HuH-7.5 (cell line): ENCODE measurements around the gene IP6K1.
A peak's percentile ranks its signal among the peaks of the same experiment; 100 is the strongest.
"Not testable (repeated sequence)": the region's sequence is repeated elsewhere in the genome, so short reads cannot be mapped to it uniquely, and the experiment has no call there.

Source experiments
- DNase-seq: peaks from one replicate; pipeline ENCODE4 v3.0.0; 2011; ENCODE audit warnings: low spot score

Gene IP6K1

GRCh38 chr3:49688338-49689045 lies 97.8 kb downstream of the IP6K1 start:
- DNase-seq, result peak; percentile 46

DNA sequence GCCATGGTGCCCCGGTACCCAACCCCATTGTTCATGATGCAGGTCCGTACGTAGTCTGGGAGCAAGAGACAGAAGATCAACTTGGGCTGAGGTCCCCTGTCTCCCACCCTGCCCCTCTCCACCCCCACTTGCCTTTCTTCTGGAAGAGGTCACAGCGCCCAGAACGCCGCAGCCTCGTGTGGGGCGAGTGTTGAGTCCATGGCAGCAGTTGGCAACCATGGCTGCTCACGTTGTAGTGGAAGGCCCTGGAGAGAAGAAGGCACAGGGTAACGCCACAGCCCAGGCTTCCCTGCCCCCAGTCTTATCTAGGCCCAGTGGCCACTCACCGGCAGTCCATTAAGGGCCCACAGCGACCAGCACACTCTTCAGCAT lies 98.9 kb downstream of the IP6K1 start:
- DNase-seq, result not testable (repeated sequence)

- not testable (repeated sequence) for DNase-seq
Measured at GRCh38 chr3:49686769-49687423, 99.4 kb downstream of the IP6K1 start.

DNA sequence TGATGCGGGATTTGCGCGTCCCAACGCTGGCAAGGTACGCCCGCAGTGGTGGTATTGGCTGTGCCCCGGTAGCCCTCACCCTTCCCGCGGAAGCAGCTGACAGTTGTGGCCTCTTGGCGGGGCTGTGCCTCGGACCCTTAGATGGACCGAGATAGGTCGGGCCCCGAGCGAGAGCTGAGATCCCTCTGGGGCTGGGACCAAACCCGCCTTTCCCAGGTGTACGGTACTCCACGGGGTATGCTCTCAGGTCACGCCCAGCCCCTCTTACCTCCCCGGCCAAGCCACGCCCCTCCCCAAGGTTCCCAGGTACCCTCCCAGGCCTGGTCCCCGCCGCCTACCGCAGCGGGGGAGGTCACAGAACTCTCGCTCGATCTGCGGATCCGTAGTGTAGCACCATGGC lies 100.0 kb downstream of the IP6K1 start:
- not testable (repeated sequence) for DNase-seq

DNA sequence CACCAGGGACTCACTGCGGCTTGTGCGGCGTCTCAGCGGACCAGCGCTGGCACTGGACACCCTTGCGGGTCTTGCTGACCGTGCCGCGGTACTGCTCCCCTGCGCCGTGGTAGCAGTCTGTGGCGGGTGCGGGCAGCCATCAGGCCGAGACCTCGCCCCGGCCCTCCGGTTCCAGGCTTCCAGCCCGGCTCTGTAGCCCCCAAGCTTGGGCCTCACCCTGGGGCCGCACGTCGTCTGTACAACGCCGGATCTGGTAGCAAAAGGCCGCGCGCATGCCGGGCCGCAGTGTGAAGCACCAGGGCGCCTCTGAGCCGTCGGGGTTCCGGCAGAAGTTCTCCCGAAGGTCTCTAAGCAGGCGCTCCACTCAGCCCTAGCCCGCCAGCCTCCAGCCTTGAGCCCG lies 100.5 kb downstream of the IP6K1 start:
- DNase-seq, result not testable (repeated sequence)

DNA sequence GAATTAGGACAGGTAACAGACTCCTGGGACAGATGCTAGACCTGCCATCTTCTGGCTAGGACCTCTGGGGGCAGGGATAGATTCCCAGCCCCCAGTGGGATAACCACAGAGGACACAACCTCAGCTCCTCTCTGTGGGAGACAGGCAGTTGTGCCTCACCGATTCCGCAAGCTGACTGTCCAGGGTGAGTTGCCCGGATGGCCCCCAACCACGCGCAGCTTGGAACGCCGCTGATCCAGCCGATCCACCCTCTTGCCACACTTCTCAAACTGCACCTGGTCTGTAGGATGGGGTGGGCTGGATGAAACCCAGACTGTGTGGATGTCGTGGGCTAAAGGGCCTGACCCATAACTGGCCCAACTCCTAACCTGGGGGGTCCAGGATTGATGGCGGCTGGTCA lies 101.2 kb downstream of the IP6K1 start:
- DNase-seq, result not testable (repeated sequence)

DNA sequence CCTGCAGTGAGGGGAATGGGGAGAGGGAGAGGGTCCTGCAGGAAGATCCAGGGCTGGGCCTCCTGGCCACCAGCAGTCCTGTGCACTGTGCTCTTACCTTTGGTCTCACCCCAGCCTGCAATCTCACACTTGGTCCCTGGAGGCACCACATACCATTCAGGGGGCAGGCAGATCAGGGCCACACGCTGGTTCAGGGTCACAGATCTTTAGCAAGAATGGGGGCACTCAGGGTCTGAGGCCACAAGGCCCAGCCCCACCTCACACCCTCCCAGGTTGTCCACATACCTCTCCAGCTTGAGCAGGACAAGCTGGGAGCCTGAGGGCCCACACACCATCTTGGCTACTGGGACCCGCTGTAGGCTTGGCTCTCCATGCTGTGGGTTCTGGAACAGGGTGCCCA lies 101.9 kb downstream of the IP6K1 start:
- DNase-seq, result not testable (repeated sequence)

DNA sequence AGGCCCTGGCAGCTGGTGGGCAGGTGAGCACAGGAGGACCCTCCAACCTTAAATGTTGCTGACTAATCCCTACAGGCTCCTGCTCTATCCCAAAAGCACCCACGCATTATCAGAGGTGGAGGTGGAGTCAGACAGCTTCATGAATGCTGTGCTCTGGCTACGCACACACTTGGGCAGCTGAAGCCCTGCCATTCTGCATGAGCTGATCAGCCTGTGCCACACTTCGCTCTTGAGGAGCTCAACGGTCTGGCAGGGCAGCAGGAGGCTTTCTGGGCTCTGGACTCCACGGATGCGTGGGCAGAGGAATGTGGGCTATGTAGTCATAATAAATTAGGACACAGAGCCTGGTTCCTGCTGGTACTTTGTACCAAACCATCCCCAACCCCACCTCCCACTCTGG lies 103.2 kb downstream of the IP6K1 start:
- no peak for DNase-seq

GRCh38 chr3:49681543-49681942 lies 104.8 kb downstream of the IP6K1 start:
- no peak for DNase-seq

- no peak for DNase-seq
Measured at GRCh38 chr3:49681232-49681522, 105.2 kb downstream of the IP6K1 start.

DNA sequence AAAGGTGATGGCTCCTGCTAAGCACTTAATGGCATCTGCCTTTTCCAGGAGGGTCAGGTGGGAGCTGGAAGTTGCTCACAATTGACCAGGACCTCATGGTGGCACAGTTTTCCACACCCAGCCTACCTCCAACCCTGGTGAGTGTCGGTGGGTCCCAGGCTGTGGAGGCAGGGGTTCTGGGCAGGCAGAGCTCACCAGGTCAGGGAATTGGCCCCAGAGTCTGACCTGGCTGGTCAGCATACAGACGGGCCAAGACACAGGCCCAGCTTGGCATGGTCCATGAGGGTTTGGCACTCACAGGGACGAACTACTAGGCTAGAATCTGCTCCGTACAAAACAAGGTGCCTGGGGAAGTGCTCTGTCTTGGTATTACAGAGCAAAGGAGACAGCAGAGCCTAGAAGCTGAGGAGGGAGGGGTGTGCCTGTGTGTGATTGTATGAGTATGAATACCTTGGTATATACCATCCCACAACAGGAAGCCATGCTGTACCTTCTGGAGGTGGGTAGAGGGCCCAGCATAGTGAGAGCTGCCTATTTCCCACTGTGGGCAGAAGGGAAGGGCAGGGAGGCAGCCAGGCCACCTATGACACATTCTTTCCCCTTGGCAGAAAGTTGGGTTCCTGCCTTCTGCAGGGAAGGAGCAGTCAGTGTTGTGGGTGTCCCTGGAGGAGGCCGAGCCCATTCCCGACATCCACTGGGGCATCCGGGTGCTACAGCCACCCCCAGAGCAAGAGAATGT lies 105.7 kb downstream of the IP6K1 start:
- DNase-seq, result no peak

DNA sequence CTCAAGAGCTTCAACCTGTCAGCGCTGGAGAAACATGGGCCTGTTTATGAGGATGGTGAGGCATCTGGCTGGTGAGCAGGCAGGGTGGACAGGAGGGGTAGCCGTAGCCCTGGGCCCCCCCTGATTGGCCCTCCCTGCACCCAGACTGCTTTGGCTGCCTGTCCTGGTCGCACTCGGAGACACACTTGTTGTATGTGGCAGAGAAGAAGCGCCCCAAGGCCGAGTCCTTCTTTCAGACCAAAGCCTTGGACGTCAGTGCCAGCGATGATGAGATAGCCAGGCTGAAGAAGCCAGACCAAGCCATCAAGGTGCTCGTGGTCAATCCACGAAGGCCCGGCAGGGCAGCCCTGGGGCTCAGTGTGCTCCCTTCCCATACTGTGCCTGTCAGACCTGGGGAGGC lies 110.4 kb downstream of the IP6K1 start:
- DNase-seq, result no peak

GRCh38 chr3:49674497-49674983 lies 111.8 kb downstream of the IP6K1 start:
- DNase-seq, result peak; percentile 45
